ENCODE measurements around the gene KRTAP3-3.
"Not testable (repeated sequence)": the region's sequence is repeated elsewhere in the genome, so short reads cannot be mapped to it uniquely, and the experiment has no call there.

KRTAP3-3 gene

DNA sequence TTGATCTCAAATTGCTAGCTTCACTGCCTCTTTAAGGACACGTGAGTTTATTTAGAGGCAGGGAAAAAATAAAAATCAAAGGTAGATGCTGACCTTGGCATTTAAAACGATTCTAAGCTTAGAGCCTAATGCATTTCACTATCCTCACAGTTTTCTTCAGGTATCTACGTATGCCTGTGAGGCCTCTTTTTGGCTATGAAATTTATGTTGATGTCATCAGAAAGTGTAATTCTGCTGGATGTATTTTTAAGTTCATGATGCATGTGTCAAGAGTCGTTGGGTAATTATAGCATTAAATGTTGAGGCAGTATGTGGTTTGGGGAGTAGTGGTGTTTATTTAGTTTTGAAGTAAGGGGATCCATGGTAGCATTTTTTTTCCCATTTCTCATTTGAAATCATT, 10.0 kb upstream of the KRTAP3-3 start:
- no peak for DNase-seq

DNA sequence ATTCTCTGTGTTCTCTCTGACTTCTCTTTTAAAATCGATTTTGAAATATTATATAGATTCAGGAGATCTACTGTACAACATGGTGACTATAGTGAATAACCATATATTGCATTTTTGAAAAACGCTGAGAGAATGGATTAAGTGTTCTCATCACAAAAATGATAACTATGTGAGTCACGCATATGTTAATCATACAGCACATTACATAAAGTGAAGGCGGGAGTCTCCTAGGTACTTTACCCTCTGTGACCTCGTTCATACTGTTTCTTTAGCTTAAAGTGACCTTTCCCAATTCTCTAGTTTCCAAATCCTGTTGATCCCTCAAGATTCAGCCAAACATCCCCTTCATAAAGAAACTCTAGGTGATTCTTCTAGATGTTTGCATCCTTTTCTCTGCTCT, 8.8 kb upstream of the KRTAP3-3 start:
- no peak for DNase-seq

DNA sequence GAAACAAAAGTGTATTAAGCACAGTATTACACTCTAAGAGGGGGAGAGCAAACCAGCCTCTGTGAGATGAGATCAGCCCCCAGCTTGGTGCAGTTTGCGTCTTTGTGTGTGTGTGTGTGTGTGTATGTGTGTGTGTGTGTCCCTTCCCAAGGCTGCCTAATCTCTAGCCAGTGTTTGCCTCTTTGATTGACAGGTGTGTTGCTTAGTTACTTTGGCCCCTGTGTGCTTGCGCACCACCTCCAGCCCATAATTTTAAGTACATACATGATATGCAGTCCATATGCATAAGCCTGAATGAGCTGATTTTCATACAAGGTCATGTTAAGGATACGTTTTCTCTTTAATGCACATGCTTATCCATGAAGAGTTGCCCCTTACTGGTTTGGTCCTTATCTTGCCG, 7.8 kb upstream of the KRTAP3-3 start:
- DNase-seq, result no peak

DNA sequence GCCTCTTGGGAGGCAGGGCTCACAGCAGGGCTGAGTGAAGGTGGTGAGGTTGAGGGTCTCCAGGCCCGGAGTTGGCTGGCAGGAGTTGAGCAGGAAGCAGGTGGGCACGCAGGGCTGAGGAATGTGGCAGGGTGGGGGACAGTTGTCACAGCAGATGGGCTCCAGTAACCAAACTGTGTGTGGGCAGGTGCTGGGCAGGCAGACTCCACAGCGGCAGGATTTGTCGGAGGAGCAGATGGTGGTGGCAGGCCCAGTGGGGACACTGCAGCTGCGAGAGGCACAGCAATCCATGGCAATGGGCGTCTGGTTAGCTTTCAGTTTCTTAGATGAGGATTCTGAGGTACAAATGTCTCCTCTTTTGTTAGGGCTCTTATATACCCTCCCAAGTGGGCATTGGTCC, 5.6 kb upstream of the KRTAP3-3 start, which contains the start of gene KRTAP3-2:
Gene KRTAP3-2 (minus strand): TSS at position 344 of the 400 bp plus-strand sequence. CDS start 53 bp downstream, at position 291.
- DNase-seq, result not testable (repeated sequence)

DNA sequence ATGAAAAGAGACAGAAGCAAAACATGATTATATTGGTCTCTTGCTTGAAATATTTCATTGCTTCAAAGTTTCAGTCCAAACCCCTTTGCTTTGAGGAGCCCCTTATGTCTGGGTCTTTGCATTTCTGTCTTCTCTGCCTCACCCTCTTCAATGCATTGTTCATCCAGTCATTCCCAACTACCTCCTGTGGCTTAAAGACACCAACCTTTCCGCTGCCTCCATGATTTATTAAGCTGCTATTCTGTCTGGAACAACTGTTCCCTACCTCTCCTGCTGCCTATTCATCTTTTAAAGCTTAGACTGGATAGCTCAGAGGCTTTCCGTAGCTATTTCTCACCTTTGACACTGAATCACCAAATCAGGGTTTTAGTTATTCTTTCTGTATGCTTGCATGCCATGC, 3.4 kb upstream of the KRTAP3-3 start:
- DNase-seq, result no peak

- DNase-seq, result no peak
Observed at GRCh38 chr17:40996829-40997228, 2.9 kb upstream of the KRTAP3-3 start.

DNA sequence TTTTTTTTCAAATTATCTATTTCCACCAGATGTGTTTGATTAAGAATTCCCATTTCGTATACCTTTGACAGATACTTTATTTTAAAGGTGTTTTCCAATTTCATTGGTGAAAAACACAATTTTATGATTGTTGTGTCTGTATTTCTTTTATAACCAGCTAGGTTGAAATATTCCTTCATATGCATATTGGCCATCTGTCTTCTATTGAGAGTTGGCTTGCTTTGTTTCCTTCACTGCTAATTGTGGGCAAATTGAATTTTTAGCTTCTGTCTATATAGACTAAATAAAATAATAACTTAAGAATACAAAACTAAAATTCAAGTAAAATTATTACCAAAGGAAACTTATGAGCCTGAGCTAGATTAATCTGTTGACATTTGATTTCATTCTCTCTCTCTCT, 1.2 kb upstream of the KRTAP3-3 start:
- no peak for DNase-seq

- no peak for DNase-seq
Observed at GRCh38 chr17:40993084-40993483, 880 bp downstream of the KRTAP3-3 start.

DNA sequence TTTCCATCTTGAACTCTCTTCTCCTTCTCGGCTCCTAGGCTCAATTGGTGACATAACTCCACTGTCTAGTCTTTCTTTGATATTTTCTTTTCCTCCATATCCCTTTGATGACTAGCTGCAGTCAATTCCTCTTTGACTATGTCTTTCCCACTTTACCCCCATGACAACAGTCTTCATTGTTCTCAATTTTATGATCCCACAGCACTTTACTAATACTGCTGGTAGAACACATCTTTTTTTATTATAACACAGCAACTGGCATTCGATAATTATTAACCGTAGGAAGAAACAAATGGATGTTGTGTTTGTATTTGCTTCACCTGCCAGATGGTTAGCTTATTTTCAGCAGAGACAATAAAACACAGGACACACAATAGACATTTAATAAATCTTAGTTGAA, 1.3 kb downstream of the KRTAP3-3 start:
- DNase-seq, result no peak

DNA sequence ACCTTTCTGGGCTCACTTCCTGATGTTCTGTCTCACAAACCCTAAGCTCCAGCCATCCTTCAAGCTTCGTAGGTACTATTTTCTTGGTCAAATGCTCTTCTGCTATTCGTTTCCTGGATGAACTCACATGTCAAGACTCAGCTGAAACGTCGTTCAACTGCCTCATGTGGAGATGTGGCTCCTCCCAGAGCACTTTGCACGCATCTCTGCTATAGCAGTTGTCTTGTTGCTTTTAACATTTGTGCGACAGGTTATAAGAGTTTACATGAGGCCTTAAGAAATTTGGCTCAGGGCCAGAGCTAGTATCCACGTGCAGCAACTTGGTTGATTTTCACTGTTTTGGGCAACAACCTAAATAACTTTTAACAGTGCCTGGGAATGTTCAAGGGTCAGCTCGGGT, 7.0 kb downstream of the KRTAP3-3 start:
- DNase-seq, result no peak

GRCh38 chr17:40984226-40984625, 9.7 kb downstream of the KRTAP3-3 start, which contains the start of gene KRT40:
Gene KRT40, minus strand, starts transcription at chr17:40984326. Its CDS starts 53 bp downstream, at chr17:40984273.
- no peak for DNase-seq

- no peak for DNase-seq
Observed at GRCh38 chr17:40981115-40981514, 12.8 kb downstream of the KRTAP3-3 start.

DNA sequence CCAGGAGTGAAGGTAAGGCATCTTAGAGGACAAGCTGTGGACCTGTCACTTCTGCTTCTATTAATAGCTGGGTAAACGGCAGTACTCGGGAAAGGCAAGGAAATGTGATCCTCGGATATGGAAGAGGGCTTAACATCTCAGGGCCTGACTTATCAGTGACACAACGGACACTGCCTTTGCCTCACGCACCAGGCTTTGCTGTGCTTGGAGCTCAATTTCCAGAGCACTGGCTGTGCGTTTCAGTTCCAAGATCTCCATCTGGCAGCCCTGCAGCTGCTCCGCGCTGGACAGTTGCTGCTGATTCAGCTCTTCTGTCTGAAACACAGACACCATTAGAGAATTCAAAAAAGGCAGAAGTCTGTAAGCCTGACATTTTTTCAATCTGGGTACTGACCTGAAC, 13.4 kb downstream of the KRTAP3-3 start:
- no peak for DNase-seq

GRCh38 chr17:40980117-40980516, 13.8 kb downstream of the KRTAP3-3 start:
- DNase-seq, result no peak

DNA sequence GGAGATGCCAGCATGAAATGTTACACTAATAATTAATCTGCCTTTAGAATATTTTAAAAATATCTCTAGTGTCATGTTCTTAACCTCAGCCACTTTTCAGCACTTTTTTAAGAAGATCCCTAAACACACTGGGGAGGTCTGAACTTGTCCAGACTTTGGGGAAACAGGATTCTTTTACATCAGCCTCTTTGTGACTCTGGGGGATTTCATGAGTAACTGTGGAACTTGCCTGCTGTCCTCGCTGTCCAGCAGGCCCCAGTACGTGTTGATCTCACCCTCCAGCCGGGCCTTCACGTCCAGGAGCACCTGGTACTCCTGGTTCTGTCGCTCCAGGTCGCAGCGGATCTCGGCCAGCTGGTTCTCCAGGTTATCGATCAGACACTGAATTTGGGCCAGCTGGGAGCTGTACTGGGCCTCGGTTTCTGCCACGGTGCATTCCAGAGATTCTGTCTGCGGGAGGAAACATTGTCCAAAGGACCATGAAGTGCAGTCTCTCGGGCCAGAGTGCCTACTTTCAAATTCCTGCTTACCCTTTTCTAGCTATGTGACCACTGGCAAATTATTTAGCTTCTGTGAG, 15.3 kb downstream of the KRTAP3-3 start:
- DNase-seq, result no peak

- DNase-seq, result no peak
Observed at GRCh38 chr17:40975516-40975915, 18.4 kb downstream of the KRTAP3-3 start.

GRCh38 chr17:40974366-40974765, 19.6 kb downstream of the KRTAP3-3 start:
- no peak for DNase-seq

- no peak for DNase-seq
Observed at GRCh38 chr17:40967582-40967981, 26.4 kb downstream of the KRTAP3-3 start.

DNA sequence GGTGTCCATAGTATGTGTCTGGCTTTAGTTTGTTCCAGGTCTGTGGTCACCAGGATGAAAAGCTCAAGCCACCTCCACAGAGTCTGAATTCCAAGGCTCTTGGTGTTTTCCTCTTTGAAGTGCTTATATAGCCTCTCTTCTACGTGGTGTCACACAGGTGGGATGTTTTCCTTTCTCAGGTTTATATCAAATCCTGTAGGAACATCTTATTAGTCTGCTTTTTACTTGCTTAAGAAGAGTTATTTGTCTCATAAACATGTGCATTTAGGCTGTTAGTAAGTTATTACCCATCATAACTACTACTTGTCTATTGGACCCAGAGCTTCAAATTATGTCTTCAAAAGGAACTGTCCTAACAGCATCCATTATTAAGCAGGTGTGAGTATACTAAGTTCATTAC, 27.1 kb downstream of the KRTAP3-3 start, which contains the start of gene KRT39:
Gene KRT39 (minus strand): TSS at position 101 of the 400 bp plus-strand sequence. CDS start 92 bp downstream, at position 9.
- DNase-seq, result no peak

GRCh38 chr17:40963838-40964237, 30.1 kb downstream of the KRTAP3-3 start:
- no peak for DNase-seq

GRCh38 chr17:40962059-40962561, 31.9 kb downstream of the KRTAP3-3 start:
- DNase-seq, result no peak

DNA sequence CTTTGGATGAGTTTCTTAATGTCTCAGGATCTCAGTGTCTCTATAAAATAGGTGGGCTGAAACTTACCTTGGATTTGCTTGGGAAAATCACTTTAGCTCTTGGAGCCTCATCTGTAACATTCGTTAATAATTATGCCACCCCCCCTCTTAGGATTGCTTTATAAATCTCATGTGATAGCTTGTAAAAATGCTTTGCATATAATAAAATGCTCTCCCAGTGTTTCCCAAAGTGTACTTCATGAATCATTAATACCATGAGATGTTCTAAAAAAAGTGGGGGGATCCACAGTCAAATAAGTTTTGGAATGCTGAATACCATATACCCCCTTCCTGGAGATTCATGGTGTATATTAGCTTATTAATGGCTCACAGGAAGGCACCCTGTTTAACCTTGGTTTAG, 32.4 kb downstream of the KRTAP3-3 start:
- no peak for DNase-seq

GRCh38 chr17:40960144-40960543, 33.8 kb downstream of the KRTAP3-3 start:
- DNase-seq, result no peak

- DNase-seq, result no peak
Observed at GRCh38 chr17:40958086-40958953, 35.6 kb downstream of the KRTAP3-3 start.

Data from NCI-H2107 (cell line).